ENCODE data around the gene FAM53A.
A peak's percentile ranks its signal among the peaks of the same experiment; 100 is the strongest.
"Not testable (repeated sequence)": the region's sequence is repeated elsewhere in the genome, so short reads cannot be mapped to it uniquely, and the experiment has no call there.

FAM53A gene

GRCh38 chr4:1716065-1716945, 32.2 kb upstream of the FAM53A start:
- no peak for DNase-seq

DNA sequence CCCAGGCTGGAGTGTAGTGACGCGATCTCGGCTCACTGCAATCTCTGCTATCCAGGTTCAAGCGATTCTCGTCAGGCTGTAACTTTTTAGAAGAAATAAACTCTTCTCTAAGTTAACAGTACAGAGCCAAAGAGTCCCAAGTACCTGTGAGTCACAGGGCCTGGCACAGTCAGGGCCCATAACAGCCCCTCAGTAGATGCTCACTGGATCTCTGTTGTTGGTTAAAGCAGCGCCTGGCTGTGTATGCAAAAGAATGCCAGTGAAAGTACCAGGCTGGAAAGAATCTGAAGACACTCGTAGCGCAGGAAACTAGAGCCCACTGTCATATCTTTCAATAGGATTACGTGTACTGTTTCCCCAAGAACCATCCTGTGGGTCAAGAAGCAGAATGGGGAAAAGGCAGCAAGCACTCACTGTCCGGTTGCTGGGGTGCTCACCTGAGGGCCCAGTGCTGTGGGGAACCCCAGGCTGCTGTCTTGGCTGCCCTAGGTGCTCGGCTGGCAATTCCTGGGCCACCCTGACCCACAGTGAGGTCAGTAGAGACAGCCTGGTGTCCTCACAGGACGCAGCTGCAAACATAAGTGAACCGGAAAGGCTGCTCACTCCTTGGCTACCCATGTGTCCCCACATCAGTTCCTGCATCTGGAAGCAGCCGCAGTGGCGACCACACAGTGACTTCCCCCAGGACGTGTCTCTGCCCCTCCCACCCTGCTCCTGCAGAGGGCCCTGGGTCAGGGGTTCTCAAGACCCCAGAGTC, 31.1 kb upstream of the FAM53A start:
- DNase-seq: no peak

GRCh38 chr4:1714303-1715001, 30.3 kb upstream of the FAM53A start:
- DNase-seq: no peak

DNA sequence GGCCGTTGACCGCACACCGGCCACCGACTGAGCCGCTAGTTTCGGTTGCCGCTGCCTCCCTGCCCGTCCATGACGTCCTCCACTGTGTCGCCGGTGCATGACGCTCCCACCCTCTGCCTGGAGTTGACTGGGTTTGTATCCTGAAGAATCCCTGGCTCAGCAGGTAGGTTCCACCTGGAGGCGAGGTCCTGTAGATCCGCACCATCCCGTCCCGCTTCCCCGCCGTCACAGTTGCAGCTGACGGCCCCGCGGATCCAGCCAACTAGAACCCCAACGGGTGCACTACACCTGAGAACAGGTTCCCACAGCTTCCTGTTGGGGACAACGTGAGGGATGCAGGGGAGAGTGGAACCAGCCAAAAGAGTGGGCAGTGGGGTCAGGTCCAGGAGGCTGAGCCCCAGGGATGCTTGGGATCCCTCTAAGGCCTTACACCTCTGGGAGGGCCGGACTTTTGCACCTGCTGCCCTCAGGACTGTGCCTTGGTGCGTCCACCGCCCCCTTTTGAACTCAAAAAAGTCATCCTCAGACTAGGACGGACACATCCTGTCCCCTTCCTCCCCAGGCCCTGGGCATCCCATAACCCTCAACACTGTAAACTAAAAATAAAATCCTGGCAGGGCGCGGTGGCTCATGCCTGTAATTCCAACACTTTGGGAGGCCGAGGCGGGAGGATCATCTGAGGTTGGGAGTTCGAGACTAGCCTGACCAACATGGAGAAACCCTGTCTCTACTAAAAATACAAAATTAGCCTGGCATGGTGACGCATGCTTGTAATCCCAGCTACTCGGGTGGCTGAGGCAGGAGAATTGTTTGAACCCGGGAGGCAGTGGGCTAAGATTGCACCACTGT, 29.1 kb upstream of the FAM53A start:
- no peak for DNase-seq

DNA sequence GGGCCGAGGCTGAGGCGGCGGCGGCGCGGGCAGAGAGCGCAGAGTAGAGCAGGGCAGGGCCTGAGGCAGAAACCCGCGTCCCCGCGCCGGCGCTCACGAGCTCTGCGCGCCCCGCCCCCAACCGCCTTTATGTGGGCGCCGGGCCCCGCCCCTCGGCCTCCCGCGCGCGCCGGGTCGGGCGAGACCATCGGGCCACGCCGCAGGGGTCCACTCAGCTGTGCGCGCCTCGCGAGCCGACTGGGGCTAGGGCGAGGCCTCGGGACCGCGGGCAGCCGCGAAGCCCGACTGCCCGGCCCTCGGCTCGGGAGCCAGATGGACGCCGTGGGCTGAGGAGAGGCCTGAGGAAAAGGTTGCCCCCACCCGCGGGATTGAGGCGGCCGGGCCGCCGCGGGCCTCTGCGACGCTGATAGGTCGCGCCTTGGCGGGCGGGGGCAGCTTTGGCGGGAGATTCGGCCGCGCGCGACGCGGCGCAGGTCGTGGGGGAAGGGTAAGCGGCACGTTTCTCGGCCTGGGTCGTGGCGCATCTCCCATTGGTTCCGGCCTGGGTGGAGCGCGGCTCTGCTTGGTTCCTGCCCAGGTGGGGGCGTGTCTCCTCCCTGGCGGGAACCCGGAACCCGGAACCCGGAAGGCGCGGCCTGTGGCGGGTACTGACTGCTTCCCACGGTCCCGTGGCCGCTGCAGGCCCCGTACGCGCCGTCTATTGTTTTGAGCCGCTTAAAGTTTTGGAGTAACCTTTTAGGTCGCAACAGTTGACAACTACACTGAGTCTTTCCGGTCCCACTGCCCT, 28.3 kb upstream of the FAM53A start, which contains the start of gene SLBP:
TSS of gene SLBP (minus strand) at position 104 of the 787 bp plus-strand sequence. CDS start 131 bp downstream, outside the sequence.
- peak; percentile 99 for DNase-seq

GRCh38 chr4:1711571-1712215, 27.6 kb upstream of the FAM53A start:
- DNase-seq: peak; percentile 34 to 53

- DNase-seq: no peak
Measured at GRCh38 chr4:1711055-1711570, 27.0 kb upstream of the FAM53A start.

DNA sequence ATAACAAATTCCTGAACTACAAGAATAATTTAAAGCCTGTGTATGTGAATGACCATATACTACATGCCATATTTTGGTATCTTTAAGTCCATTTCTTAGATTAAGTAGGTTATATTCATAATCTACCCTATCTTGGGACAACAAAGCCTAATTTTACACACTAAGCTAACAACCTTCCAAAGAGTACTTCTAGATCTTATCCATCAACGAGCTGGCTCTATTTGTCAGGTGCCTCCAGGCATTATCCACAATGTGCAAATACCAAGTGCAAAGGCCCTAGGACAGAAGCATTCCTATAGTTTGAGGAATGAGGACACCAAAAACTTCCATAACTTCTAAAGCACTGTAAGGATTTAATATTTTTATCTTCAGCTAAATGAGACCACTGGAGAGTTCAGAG, 24.5 kb upstream of the FAM53A start:
- DNase-seq: no peak

DNA sequence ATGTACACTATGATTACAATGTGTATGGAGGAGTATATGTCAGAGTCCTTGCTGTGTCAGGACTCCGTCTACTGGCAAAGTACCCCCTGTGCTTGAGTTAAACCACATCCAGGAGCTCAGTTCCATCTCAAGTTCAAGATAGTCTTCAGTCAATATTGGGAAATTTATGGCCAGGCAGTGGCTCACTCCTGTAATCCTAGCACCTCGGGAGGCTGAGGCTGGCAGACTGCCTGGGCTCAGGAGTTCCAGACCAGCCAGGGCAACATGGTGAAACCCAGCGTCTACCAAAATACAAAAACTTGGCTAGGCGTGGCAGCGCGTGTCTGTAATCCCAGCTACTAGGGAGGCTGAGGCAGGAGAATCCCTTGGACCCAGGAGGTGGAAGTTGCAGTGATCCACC, 22.2 kb upstream of the FAM53A start:
- DNase-seq: no peak

- no peak for DNase-seq
Measured at GRCh38 chr4:1705732-1706131, 21.6 kb upstream of the FAM53A start.

GRCh38 chr4:1703867-1704266, 19.8 kb upstream of the FAM53A start:
- no peak for DNase-seq

DNA sequence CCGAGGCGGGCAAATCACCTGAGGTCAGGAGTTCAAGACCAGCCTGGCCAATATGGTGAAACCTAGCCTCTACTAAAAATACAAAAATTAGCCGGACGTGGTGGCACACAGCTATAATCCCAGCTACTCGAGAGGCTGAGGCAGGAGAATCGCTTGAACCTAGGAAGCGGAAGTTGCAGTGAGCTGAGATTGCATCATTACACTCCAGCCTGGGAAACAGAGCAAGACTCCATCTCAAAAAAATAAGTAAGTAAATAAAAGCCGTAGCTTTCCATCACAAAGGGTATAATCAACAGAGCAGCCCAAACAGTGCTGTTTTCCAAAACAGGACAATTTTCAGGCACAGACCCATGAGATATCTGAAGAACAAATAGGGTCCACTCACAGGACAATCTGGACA, 17.6 kb upstream of the FAM53A start:
- DNase-seq: not testable (repeated sequence)

DNA sequence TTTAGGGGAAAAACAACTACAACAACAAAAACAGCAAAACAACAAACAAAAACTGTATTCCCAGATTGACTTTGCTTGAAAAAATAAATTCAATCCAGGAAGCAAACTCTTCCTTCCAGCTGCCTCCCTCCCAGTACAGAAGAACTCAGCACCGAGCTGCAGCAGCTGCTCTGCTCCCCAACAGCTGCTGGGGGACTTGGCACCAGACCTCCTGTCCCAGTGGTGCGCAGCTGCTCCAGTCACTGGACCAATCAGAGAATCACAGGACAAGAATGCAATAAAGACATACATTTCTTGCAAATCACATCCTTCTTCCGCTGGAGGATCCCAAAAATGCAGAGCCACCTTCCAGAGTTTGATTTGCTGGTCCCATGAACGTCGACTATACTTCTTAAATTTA, 11.8 kb upstream of the FAM53A start:
- no peak for DNase-seq

GRCh38 chr4:1693131-1693896, 9.2 kb upstream of the FAM53A start:
- DNase-seq: peak; percentile 68 to 76

DNA sequence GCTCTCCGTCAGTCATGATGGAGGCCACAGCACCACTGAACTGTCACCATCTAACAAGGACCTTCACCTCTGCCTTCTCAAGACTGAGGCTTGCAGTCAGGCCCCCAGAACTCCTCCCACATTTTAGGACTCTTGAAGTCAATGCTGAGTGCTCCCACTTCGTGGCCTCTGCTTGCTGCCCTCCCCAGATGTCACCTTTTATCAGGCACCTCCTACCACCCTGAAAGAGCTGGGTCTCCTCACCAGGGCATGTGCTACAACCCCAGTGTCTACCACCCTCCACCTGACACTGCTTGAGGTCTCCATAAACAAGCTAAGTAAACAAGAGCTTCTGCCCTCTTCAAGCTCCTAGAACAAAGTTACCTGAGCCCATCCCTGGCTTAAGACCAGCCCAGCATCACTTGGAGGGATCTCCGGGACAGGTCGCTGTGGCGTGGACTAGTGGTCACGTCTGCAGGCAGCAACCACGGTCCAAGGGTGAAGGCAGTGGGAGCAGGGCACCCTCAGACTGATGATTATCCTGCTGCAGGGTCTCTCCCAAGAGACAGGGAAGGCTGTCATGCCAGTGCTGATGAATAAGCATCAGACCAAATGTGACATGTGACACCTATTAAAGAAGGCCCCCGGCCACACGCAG, 7.7 kb upstream of the FAM53A start:
- no peak for DNase-seq

DNA sequence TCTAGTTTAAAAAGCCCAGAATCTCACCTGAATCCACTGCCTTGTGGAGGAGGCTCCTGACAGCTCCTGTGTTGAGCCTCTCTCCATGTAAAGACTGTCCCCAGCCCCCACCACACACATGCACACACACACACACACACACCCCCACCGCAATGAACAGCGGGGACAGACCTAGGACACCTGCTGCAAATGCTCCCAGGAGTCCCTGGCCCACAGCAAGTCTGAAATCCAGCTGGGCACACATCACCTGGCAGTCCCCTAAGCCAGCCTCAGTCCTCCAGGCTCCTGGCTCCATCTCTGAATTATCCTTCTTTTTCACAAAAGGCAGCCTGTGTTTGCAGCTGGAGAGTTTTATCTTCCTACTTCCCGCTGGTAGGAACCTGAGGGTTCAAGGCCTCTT, 6.6 kb upstream of the FAM53A start:
- DNase-seq: no peak

- no peak for DNase-seq
Measured at GRCh38 chr4:1686440-1687036, 2.4 kb upstream of the FAM53A start.

GRCh38 chr4:1685235-1686150, 1.4 kb upstream of the FAM53A start:
- no peak for DNase-seq
